NCI-H526 treated with DMSO at 0.1 percent for 48 hours (cell line): ENCODE data around the gene RIMKLB.
A peak's percentile ranks its signal among the peaks of the same experiment; 100 is the strongest.
"Not testable (repeated sequence)": the region's sequence is repeated elsewhere in the genome, so short reads cannot be mapped to it uniquely, and the experiment has no call there.

Source experiments
- DNase-seq: peaks from one replicate; lab custom pipeline; 2025; lab: John Stamatoyannopoulos, UW

The RIMKLB gene

GRCh38 chr12:8819666-8819980, 121.8 kb downstream of the RIMKLB start:
- no peak for DNase-seq

- DNase-seq: not testable (repeated sequence)
Observed at GRCh38 chr12:8820676-8821407, 123.1 kb downstream of the RIMKLB start.

DNA sequence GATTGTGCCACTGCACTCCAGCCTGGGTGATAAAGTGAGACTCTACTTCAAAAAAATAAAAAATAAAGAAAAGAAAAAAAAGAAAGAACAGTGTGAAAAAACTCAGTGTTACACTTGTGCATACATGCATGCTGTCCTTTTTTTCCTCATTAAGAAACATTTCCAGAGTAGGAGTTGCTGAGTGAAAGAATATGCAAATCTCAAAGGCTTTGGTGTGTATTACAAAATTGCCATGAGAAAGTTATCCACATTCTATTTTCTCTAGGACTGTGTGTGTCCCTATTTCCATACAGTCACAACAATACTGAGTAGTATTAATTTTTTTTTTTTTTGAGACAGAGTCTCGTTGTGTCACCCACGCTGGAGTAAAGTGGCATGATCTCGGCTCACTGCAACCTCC, 123.8 kb downstream of the RIMKLB start:
- DNase-seq: peak; percentile 11

DNA sequence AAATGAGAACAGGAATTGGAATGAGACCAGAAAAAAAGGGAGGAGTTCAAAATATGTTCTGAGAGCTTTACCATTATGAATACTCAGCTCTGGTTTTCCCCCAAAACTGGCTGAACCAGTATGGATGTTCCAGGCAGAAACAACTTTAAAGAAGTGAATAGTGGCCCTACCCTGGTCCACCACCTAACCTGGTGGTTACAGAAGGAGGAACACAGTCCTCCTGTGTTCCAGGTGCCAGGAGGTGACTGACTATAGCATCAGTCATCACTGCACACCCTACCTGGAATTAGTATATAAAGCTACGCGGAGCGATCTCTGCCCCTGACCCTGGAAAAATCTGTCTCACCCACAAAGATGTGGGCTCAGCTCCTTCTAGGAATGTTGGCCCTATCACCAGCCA, 124.5 kb downstream of the RIMKLB start, which contains the start of gene A2ML1:
A2ML1 (plus strand) TSS at position 324 of the 400 bp plus-strand sequence; CDS start at position 355, 31 bp downstream.
- no peak for DNase-seq

- no peak for DNase-seq
Observed at GRCh38 chr12:8823565-8824300, 125.9 kb downstream of the RIMKLB start.

- no peak for DNase-seq
Observed at GRCh38 chr12:8827551-8828256, 129.9 kb downstream of the RIMKLB start.

DNA sequence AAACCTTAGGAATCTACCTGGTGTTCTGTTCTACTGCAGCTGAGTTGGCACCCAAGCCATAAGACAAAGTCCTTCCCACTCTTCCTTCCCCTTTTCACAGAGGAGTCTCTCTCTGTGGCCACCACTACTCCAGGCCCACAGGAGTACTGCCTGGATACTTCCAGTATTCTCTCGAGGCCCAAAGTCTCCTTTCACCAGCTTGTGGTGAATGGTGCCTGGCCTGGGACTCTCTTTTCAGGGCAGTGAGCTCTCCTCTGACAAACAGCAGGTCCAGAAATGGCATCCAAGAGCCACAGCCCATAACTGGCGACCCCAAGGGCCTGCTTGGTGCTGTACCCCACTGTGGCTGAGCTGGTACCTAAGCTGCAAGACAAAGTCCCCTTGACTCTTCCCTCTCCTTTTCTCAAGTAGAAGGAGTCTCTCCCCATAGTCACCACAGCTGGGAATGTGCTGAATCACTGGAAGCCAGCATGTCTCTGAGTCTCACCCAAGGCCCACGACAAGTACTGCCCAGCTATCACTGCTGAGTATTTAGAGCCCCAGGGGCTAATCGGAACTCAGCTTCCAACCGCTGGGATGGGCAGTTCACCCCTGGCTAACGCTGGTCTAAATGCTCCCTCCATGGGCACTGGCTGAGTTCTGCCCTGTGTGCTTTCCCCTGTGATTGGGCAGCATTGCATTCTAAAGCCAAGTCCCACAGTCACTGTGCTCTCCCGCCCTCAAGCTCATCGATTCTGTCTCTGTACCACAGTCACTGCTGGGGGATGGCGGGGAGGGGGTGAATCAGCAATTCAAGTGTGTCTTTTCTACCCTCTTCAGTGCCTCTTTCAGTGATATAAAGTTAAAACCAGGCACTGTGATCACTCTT, 130.7 kb downstream of the RIMKLB start:
- DNase-seq: no peak

- no peak for DNase-seq
Observed at GRCh38 chr12:8829125-8829518, 131.3 kb downstream of the RIMKLB start.

DNA sequence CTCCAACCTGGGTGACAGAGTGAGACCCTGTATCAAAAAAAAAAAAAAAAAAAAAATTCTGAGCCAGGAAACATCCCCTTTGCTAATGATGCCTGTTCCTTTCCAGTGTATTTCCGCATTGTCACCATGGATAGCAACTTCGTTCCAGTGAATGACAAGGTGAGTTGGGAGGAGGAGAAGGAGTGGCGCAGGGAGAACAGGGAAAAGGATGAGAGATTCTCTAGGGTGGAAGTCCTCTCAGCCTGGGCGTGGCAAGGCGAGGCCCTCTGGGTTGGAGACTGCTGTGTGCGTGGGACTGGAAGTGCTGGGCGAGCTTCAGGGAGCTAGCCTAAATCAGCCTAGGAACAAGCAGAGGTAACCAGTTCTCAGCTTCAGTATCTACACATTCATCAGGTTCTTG, 131.8 kb downstream of the RIMKLB start:
- no peak for DNase-seq

- no peak for DNase-seq
Observed at GRCh38 chr12:8831116-8831515, 133.3 kb downstream of the RIMKLB start.

GRCh38 chr12:8832500-8832899, 134.7 kb downstream of the RIMKLB start:
- no peak for DNase-seq
